ENCODE measurements around the gene SH2D3C.
"Not testable (repeated sequence)": the region's sequence is repeated elsewhere in the genome, so short reads cannot be mapped to it uniquely, and the experiment has no call there.

Gene SH2D3C

DNA sequence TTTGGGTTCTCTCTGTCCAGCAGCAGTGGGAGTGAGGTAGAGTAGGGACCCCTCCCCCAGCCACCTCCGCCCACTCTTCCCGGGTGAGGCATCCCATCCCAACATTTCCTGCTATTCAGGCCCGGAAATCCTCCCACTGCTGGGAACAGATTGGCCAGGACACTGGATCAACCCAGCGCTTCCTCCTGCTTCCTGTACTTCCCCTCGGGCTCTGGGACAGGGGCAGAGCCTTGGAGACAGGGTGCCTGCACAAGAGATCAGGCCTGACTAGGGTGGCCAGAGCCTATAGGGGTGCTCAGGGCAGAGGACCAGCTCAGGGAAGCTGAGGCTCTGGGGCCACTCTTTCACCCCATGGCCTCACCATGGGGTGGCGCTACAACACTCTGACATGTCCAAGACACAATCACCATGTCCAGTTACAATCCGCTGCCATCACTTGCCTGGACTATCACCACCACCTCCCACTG is 14.5 kb downstream of the SH2D3C start:
- DNase-seq (ENCODE audit: low spot score): no peak

DNA sequence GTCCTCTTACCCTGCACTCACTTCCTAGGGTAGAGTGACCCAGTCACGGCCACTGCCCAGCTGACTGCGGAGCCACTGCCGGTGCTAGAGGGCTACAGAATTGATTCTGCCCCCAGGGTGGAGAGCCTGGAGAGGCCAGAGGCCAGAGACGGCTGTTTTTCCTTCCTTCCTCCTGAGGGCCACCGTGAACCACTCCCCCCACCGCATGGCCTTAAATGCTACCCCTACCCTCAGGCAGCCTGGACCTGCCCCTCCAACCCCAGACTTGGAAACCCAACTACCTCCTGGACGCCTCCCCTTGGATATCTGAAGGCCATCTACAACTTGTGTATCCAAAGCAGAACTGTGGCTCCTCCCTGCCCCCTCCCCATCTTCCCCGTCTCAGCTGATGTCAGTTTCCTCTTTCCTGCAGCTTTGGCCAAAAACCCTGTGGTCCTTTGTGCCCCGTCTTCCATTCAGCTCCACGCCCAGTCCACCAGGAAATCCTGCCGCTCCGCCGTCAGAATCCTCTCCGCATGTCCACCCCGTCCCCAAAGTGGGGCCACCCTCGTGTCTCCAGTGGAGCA is 16.3 kb downstream of the SH2D3C start:
- no peak for DNase-seq (ENCODE audit: low spot score)

DNA sequence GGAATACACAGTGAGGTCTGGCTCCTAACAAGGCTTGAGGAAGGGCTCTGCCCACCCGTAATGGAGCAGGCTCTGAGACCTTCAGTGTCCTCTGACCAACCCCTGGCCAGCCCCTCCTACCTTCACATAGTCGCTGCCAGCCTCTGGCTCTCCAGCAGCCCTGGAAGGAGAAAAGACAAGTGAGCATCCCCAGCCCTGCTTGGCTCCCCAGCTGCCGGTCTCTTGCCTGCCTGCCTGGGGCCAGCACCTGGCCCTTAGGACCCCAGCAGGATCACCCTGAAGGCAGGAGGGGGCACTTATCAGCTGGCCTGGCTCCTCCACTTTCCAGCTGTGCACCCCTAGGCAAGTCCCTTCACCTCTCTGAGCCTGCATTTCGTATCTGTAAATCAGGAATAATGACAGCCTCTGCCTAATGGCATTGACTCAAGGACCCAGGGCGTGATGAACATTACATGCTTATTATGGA is 16.9 kb downstream of the SH2D3C start:
- no peak for DNase-seq (ENCODE audit: low spot score)

DNA sequence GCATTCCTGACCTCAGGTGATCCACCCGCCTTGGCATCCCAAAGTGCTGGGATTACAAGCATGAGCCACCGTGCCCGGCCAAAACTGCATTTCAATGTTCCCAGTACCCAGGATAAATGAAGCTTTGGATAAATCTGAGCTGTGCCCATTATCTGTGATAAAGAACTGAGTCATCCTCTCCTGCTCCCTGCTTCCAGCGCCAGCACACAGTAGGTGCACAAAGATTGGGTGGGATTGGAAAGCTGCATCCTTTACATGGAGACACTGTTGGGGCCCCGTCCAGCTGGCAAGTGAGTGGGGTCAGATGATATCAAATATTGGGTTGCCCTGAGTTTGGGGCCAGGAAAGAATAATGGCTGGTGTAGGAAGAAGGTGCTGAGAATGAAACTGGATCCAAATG is 17.4 kb downstream of the SH2D3C start:
- no peak for DNase-seq (ENCODE audit: low spot score)

DNA sequence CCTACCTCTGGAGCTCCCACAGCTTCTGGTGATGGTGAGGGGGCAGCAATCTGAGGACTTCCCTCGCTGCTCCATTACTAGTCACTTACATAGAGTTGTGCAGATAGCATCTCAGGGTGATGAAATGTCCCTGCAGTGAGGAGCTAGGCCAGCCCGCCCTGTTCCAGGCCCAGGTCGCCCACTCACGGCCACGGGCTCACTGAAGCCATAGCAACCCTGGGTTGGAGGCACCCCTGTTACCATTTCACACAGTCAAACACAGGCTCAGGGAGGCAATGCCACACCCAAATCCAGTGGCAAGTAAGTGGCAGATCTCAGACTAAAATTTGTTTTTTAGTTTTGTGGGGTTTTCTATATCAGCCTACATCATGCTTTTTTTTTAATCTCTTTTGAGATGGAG is 19.6 kb downstream of the SH2D3C start:
- no peak for DNase-seq (ENCODE audit: low spot score)

DNA sequence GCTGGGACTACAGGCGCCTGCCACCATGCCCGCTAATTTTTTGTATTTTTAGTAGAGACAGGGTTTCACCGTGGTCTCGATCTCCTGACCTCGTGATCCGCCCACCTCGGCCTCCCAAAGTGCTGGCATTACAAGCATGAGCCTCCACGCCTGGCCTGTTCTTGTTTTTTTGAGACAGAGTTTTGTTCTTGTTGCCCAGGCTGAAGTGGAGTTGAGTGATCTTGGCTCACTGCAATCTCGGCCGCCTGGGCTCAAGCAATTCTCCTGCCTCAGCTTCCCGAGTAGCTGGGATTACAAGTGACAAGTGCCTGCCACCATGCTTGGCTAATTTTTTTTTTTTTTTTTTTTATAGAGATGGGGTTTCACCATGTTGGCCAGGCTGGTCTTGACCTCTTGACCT is 21.7 kb downstream of the SH2D3C start:
- not testable (repeated sequence) for DNase-seq (ENCODE audit: low spot score)

DNA sequence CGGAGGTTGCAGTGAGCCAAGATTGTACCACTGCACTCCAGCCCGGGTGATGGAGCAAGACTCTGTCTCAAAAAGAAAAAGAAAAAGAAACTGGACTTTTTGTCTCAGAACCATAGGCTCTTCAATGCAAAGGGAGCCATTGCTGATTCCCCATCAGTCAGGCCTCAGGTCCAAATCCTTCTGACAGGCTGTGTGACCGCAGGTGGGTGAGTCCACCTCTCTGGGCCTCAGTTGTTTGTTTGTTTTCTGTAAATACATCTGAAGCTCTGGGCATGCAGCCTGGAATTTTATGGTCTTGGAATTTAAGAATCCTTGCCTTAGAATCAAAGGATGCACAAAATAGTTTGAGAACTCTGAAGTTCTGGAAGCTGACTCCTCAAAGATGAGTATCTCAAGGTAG is 22.2 kb downstream of the SH2D3C start:
- DNase-seq (ENCODE audit: low spot score): no peak

DNA sequence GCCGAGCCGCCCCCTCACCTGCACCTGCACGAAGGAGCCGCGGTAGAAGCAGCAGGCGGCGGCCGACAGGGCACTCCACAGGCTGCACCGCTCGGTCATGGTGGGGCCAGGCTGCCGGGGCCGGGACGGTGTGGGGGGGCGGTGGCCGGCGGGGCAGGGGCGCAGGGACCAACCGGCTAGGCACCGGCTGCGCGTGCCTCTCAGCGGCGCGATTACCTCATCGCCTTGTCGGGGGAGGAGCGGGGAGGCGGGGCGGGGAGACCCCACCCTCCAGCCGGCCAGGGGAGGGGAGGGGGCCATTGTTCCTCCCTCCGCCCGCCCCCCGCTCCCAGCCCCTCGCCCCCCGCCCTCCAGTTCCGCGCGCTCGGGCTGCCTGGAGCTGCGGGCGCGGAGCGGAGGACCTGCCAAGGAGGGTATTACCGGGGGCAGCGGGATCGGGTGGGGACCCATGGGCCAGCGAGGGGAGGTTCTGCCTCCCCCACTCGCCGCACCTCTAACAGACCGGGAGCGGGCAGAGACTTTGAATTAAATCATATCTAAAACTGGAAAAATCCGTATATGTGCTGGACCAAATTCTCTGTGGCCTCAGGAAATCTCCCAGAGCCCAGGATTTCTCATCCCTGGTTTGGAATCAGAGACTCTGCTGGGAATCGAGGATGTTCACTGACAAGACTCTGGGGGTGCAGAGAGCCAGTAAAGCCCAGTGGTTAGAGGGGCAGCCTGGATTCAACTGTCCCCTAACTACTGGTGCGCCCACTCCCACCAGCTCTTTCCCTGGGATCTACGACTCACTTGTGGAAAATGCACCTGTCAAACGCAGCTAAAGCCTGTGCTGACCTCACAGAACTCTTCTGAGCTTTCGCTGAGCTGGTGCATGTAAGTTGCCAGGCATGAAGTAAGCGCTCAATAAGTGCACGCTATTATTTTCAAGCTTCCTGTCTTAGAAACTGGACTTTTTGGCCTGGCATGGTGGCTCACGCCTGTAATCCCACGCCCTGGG is 23.1 kb downstream of the SH2D3C start:
- peak; percentile 78 for DNase-seq (ENCODE audit: low spot score)

DNA sequence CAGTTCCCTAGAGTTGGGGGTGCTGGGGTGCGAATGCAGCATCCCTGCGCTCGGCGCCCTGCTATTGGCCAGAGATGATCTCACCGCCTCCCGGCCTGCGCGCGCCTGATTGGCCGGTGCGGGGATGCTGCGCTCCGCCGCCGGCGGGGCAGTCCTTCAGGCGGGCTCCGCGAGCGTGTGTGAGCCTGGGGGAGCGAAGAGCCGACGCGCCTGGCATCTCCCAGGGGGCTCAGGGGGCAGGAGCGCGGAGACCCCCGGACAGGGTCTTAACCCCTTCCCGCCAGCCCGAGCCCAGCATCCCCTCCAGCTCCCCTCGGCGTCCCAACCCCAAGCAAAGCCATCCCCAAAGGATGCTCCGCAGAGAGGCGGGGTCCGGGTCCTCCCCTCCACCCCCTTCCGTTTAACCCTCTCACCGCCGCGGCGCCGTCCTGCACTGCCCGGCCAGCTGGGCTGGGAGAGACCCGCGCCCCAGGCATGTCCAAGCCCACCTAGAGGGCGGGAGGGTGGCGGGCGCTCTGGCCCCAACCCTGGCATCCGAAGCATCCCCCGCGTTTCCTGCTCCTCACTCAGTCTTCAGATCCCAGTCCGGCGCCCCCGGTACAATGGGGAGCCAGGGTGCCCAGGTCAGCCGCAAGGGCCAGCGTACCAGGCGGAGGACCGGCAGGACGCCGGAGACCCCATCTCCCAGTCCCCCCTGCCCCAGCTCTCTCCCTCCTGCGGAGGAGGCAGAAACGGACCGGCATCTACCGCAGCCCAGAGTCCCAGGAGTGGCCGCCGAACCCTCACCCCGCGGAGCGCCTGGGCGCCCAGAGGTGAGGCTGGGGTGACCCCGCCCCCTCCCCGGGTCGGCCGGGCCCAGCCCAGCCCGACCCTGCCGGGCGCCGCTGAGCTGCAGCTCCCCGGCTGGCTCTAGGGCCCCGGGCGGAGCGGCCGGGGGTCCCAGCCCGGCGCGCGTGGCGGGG is 24.1 kb downstream of the SH2D3C start:
- DNase-seq (ENCODE audit: low spot score): peak; percentile 93

DNA sequence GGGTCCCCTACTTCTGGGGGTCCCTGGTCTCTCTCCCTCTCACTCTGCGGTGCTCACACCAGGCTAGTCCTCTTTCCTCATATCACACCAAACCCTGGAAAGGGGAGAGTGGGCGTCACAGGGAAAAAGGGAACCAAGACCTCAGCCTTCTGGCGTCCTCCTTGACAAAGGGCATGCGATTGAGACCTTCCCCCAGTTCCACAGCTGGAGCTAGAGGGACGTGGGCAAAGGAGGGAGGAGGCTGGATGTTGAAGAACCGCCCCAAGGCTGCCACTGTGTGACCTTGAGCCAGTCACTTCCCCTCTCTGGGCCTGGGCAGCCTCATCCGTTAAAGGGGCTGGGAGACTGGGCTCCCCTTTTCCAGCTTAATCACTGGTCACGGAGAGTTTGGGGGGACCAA is 24.8 kb downstream of the SH2D3C start:
- DNase-seq (ENCODE audit: low spot score): no peak

DNA sequence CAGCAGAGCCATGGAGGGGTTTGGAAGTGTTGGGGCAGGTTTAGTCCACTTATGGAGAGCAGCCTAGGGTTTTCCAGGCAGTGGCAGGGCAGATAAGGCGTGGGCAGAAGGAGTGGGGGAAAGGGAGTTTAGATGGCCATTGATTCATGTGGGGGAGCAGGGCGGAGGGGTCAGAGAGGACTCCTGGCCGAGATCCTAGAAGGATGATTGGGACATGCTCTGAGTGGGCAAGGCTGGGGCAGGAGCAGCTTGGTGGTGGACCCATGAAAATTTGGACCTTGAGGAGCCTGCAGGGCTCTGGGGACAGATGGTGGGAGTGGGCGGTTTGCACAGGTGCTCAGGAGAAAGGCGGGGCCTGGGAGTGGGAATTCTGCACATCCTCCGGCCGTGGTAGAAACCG is 25.3 kb downstream of the SH2D3C start:
- no peak for DNase-seq (ENCODE audit: low spot score)

DNA sequence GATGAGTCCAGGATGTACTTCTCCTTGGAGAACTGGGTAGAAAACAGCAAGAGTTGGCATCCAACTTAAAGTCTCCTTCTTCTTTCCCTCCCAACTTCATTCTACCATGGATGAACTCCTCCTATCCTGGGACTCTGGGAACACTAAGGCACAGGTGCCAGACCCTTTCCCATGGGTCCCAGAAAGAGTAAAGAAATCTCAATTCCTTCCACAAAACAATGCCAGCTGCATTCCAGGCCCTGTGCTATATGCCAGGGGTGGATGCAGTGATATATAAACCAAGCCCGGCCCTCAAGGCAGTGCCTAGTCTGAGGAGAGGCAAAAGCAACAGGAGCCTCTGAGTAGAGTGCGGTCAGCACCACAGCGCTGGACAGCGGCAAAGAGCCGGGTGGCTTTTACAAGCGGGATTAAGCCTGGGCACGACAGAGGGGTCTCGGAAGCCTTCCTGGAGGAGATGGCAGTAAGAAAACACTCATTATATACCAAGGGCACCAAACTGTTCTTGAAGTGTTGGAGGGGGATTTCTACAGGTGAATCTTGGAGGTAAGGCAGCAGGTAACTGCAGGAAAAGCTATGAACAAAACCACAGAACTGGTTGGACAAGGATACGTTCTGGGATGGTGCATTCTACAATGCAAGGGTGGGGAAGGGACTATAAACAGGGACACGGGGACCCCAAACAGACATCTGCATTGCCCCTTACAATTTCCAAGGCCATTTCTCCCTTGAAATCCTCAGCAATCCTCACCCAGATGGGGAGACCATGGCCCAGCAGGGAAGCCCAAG is 27.0 kb downstream of the SH2D3C start:
- no peak for DNase-seq (ENCODE audit: low spot score)

DNA sequence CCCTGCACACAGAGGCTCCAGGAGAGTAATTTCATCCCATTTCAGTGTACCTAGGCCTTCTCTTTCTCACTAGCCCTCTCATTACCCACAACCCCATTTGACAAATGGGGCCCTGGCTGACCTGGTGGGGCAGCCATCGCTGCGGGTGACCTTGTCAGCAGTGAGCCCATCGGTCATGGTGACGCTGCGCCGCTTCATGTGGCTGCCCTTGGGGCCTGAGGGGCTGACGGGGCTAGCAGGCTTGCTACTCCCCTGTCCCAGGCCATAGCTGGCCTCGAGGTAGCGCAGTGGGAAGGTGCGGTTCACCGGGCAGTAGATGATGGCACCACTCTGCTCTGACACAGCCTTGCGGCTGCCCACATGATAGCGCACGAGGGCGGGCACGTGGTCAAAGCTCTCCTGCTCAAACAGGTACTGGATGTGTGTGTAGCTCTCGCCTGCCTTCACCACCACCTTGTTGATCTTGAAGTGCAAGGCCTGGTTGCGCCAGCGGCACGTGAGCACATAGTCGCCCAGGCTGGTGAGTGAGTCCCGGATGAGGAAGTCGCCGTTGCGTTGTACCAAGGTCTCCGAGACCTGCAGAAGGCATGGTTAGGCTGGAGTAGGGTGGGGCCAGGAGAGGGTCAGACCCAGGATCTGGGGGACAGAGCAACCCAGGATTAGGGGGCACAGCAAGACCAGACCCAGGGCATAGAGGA is 29.2 kb downstream of the SH2D3C start:
- DNase-seq (ENCODE audit: low spot score): no peak

DNA sequence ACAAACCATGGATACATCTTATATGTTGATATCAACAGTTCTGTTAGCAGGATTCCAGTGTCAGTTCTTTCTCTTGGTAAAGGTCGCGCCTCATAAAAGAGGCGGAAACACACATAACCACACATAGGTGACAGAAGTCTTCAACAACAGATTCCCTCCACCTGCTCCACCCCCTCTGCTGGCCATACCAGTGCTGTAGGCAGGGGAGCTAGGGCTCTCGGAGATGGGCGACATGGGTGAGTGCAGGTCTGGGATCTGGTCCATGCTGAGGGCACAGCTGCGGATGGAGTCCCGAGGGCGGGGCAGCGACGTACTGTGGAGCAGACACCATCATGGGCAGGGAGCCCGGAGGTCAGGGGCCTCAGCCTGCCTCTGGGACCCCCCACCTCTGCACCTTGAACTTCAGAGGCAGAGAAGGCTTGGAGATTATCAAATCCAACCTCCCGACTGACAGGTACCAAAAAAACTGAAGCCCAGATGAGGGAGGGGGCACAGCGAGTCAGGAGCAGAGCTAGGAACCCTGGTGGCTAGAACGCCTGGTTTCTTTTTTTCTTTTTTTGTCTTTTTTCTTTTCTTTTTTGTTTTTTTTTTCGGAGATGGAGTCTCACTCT is 31.4 kb downstream of the SH2D3C start:
- DNase-seq (ENCODE audit: low spot score): no peak

DNA sequence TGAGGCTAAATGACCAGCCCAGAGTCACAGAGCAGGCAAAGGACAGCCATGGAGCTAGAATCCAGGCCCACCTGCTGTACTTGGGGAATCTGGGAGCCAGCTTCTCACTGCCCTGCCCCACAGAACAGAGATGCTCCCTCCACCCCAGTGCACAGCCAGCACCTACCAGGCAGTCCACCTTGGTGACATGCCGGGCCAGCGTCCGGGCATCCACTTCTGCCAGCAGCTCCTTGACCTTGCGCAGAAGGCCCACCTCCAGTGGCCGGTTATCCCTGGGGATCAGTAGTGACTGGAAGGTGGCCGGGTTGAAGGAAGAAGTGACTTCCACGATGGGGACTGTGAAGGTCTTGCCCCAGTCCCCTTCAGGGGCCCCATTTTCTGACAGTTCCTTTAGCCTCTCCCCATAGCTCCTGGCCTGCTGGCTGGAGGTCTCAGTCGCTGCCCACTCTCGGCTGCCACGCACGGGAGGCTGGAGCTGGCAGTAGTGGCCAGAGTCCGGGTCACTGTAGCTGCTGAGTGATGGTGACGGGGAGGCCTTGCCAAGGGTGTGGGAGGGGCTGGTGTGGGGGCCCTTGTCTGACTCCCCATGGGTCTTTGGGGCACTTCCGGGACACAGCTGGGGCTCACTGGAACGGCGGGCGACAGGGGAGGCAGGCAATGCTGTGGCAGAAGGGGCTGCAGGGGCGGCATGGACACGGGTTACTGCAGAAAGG is 33.9 kb downstream of the SH2D3C start:
- no peak for DNase-seq (ENCODE audit: low spot score)

DNA sequence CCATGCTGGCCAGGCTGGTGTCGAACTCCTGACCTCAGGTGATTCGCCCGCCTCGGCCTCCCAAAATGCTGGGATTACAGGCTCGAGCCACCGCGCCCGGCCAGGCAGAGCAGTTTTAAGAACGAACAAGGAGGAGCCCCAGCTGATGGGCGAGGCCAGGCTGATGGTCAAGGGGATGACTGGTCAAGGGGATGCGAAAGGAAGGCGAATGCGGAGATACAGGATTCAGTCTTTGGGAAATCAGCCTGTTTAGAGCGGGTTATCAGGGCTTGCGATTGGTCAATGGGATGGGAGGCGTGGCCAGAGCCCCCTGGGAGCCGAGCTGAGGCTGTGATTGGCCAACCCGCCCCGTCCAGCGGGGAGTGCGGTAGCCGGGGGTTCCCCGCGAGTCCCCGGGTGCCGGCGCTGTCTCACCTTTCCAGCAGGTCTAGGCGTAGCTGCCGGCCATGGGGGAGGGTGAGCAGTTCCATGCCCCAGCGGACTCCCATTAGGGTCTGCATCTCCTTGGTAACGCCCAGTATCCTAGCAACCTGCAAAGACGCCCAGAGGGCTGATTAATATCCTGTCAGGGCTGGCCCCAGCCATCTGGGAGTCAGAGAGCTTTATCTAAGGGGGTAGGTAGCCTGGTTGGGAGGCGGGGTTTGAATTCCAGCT is 35.9 kb downstream of the SH2D3C start:
- peak; percentile 66 for DNase-seq (ENCODE audit: low spot score)

DNA sequence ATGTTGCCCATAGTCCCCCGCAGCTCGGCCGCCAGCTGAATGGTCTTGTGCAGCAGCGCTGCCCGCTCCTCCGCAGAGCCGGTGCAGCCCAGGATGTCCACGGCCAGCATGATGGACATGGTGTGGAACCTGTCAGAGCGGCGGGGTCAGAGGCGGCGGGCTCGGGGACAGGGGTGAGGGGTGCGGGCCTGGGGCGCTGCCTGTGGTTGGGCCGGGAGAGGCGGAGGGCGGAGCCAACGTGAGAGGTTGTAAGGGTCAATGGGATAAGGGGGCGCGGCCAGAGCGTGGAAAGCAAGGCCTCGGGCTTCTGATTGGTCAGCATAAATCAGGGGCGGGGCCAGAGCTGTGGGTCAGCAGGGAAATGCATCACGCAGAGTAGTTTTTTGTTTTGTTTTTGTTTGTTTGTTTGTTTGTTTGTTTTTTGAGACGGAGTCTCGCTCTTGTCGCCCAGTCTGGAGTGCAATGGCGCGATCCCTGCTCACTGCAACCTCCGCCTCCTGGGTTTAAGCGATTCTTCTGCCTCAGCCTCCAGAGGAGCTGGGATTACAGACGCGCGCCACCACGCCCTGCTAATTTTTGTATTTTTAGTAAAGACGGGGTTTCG is 36.5 kb downstream of the SH2D3C start:
- no peak for DNase-seq (ENCODE audit: low spot score)

DNA sequence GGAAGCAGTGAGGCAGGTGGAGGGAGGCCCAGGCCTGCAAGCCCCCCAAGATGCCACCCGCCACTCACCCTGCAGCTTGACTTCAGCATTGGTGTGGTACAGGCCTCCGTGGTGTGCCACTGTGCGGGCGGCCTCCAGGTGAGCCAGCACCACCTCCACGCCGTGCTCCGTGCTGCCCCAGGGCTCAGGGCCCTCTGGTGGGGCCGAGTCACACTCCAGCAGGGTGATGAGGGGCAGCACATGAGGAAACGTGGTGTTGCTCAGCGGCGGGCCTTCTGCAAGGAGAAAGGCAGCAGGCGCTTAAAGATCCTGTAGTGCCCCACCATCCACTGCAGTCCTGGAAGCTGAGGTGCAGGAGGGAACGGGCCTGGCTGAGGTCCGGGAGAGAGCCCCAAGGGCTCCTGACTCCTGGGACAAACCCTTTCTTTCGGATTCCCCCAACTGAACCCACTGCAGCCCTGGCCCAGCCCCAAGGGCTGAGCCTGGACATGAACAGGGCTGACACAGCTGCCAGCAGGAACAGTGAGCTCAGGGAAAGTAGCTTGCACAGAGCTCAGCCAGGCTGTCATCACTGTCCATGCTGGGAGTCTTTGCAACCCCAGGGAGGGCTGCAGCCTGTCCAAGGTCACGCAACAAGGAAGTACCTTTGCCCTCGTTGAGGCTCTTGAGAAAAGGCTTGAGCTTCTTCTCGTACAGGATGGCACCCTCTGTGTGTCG is 38.7 kb downstream of the SH2D3C start:
- DNase-seq (ENCODE audit: low spot score): no peak
